RWPE2 (cell line): ENCODE measurements around the gene PLCD1.

ENCODE experiments used
- ATAC-seq: fragments of 200-7000 bp; cut with Tn5 transposase; 3 replicates; pipeline ENCODE4 v1.9.1; 2021; ENCODE audit warnings: low read depth
- DNase-seq: peaks from one replicate; pipeline ENCODE4 v3.0.0-alpha.2; 2020; ENCODE audit warnings: low spot score
- H3K27ac ChIP-seq: fragments of 450-650 bp; 2 replicates; pipeline ENCODE4 v1.5.1; 2017; ENCODE audit warnings: mild to moderate bottlenecking; ENCODE audit not compliant: poor library complexity, severe bottlenecking
- H3K27me3 ChIP-seq: fragments of 250-450 bp; sonication (Bioruptor Pico); 2 replicates; pipeline ENCODE4 v1.5.1; 2021; ENCODE audit warnings: mild to moderate bottlenecking, moderate library complexity; ENCODE audit not compliant: insufficient read depth, poor library complexity, severe bottlenecking
- H3K36me3 ChIP-seq: fragments of 250-450 bp; sonication (Bioruptor Pico); 2 replicates; pipeline ENCODE4 v1.5.1; 2020; ENCODE audit warnings: low read depth, mild to moderate bottlenecking, moderate library complexity
- H3K4me1 ChIP-seq: fragments of 250-450 bp; sonication (Bioruptor Pico); 2 replicates; pipeline ENCODE4 v1.5.1; 2021; ENCODE audit warnings: mild to moderate bottlenecking, moderate library complexity; ENCODE audit not compliant: insufficient read depth, poor library complexity, severe bottlenecking
- H3K4me3 ChIP-seq: fragments of 250-450 bp; sonication (Bioruptor Pico); 2 replicates; pipeline ENCODE4 v1.5.1; 2021; ENCODE audit warnings: mild to moderate bottlenecking, moderate library complexity; ENCODE audit not compliant: severe bottlenecking
- H3K9me3 ChIP-seq: fragments of 250-450 bp; sonication (Bioruptor Pico); 2 replicates; pipeline ENCODE4 v1.5.1; 2021; ENCODE audit warnings: mild to moderate bottlenecking, moderate library complexity; ENCODE audit not compliant: severe bottlenecking
- TF ChIP-seq, protein P1 (sequence below): fragments of 450-650 bp; IDR thresholded peaks from one replicate; pipeline ENCODE4 v1.5.1; 2017; ENCODE audit warnings: mild to moderate bottlenecking, moderate library complexity; ENCODE audit not compliant: poor library complexity, severe bottlenecking

PLCD1 gene

DNA sequence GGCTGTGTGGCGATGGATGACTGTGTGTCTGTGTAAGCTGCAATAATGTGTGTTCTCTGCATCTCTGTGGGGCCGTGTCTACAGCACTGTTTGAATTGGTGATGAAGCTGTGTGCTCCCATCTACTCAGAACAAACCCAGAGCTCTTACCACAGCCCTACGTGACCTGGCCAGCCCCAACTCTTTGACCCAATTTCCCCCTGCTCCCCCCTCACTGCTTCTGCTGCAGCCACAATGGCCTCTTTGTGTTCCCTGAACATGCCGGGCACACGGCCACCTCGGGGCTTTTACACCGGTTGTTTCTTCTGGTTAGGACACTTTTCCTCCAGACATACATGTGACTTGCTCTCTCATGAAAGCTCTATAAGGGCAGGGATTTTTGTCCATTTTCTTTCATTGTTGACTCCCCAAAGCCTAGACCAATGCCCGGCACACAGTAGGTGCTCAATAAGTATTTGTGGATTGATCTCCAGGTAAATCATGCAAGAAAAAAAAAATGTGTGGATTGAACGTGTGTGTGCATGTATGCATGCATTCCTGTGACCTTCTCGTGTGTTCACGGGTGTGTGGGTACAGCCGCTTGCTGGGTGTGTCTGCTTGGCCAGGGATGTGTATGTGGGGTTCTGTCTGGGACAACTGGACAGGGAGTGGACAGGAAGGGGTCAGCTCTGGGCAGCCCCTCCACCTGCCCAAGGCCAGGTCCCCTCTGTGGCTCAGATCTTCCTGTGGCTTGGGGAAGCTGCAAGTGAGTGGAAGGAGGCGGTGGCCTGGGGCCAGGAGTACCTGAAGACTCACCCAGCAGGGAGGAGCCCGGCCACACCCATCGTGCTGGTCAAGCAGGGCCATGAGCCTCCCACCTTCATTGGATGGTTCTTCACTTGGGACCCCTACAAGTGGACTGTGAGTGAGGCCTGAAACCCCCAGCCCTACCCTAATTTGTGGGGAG, 24.1 kb downstream of the PLCD1 start:
- Histone ChIP-seq H3K4me1 (no peaks in the 10 kb centered on the region), H3K36me3 (no peaks in the 10 kb centered on the region), H3K9me3 (no peaks in the 10 kb centered on the region), H3K27ac (no peak overlapping the region), H3K4me3 (no peak overlapping the region), H3K27me3 (no peaks in the 10 kb centered on the region)
- DNase-seq (no peak), ATAC-seq (no peak)
- TF ChIP-seq, protein P1, sequence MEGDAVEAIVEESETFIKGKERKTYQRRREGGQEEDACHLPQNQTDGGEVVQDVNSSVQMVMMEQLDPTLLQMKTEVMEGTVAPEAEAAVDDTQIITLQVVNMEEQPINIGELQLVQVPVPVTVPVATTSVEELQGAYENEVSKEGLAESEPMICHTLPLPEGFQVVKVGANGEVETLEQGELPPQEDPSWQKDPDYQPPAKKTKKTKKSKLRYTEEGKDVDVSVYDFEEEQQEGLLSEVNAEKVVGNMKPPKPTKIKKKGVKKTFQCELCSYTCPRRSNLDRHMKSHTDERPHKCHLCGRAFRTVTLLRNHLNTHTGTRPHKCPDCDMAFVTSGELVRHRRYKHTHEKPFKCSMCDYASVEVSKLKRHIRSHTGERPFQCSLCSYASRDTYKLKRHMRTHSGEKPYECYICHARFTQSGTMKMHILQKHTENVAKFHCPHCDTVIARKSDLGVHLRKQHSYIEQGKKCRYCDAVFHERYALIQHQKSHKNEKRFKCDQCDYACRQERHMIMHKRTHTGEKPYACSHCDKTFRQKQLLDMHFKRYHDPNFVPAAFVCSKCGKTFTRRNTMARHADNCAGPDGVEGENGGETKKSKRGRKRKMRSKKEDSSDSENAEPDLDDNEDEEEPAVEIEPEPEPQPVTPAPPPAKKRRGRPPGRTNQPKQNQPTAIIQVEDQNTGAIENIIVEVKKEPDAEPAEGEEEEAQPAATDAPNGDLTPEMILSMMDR = no peak

DNA sequence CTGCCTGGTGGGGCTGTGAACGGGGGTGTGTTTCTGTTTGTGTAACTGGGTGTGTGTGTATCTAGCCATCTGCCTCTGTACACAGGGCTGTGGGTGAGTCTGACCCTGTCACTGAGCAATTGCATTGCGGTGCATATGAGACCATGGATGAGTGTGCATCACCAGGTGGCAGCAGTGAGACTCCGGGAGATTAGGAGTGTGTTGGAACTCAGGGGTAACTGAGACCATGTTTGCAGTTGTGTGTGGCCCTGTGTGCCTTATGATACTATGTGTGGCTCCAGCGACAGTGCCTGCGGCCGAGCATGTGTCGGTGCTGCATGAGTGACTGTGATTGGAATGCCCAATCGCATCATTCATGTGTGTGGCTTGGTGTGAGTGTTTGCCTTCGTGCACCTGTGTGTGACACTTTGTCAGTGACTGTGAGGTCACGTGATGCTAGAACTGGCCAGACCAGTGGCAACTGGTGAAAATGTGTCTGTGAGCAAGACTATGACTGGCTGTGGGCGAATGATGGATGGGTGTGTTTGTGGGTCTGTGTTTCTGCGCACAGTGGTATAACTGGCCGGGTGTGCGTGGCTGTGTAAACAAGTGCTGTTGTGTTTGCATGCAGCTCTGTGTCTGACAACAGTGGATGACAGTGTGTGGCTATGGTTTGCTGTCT, 24.9 kb downstream of the PLCD1 start:
- DNase-seq (no peak), ATAC-seq (peak; percentile 74)
- no peaks in the 10 kb centered on the region for H3K27me3 ChIP-seq
- no peak overlapping the region for H3K27ac ChIP-seq
- H3K4me3 ChIP-seq = no peak overlapping the region
- H3K9me3 ChIP-seq = no peaks in the 10 kb centered on the region
- no peaks in the 10 kb centered on the region for H3K4me1 ChIP-seq
- TF ChIP-seq, protein P1 = peak; percentile 75
- no peaks in the 10 kb centered on the region for H3K36me3 ChIP-seq

DNA sequence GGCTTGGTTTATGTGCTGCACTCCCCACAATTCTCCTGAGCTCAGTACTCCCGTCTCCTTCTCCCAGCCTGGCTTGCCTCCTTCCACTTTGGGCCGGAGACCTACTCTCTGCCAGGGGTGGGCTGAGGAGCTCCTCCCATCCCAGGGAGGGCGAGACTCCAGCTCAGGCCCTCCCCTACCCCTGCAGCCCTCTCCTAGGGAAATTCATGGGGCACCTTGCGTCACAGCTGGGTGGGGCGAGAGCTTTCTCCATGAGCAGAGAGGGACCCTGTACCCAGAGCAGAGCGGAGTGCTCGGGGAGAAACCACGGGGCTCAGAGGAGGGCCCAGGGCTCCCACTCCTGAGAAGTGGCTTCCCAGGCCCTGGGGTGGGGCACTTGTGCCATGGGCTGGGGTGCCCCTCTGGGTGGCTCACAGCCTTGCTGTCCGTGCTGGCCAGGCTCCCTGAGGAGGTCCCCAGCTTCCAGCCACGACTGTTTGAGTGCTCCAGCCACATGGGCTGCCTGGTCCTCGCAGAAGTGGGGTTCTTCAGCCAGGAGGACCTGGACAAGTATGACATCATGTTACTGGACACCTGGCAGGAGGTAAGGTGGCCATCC, 25.5 kb downstream of the PLCD1 start:
- Histone ChIP-seq H3K4me3 (no peak overlapping the region), H3K27ac (no peak overlapping the region), H3K27me3 (no peaks in the 10 kb centered on the region), H3K9me3 (no peaks in the 10 kb centered on the region), H3K4me1 (no peaks in the 10 kb centered on the region), H3K36me3 (no peaks in the 10 kb centered on the region)
- ATAC-seq (peak; percentile 1; the same call in 2 of the 3 replicates), DNase-seq (no peak)
- TF ChIP-seq, protein P1 = no peak

DNA sequence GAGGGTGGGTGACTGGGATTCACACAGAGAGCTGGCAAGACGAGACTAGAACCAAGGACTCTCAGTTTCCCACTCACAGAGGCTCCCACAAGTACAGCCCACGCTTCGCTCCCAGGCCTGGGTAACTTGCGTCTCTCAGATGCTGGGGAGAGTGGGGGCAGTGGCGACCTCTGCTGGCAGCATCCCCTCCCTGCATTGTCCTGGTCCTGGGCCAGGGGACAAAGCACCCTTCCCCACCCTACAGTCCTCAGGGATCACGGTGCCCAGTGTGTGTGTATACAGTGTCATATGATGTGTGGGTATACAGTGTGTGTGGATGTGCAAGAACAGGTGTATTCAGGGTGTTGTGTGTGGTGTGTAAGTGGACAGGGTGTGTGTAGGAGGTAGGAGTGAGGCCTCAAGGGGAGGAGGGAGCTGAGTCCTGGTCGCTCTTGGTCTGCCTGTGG, 26.0 kb downstream of the PLCD1 start:
- Histone ChIP-seq H3K4me3 (no peak overlapping the region), H3K4me1 (peaks cover 3% of the 10 kb centered on the region), H3K9me3 (no peaks in the 10 kb centered on the region), H3K27ac (no peak overlapping the region), H3K27me3 (no peaks in the 10 kb centered on the region), H3K36me3 (no peaks in the 10 kb centered on the region)
- TF ChIP-seq, protein P1 = peak; percentile 70
- DNase-seq = no peak
- ATAC-seq = peak; percentile 16; the same call in 1 of the 3 replicates
